NCI-H1417 treated with DMSO at 0.1 percent for 48 hours (cell line): Measurements from ENCODE around the gene CTRL.
A peak's percentile ranks its signal among the peaks of the same experiment; 100 is the strongest.
"Not testable (repeated sequence)": the region's sequence is repeated elsewhere in the genome, so short reads cannot be mapped to it uniquely, and the experiment has no call there.

ENCODE experiments used
- DNase-seq: peaks from one replicate; lab custom pipeline; 2025; lab: John Stamatoyannopoulos, UW

Gene CTRL

GRCh38 chr16:67924140-67924906, 7.3 kb downstream of the CTRL start:
- DNase-seq, result no peak

GRCh38 chr16:67923414-67924116, 8.1 kb downstream of the CTRL start:
- no peak for DNase-seq

- DNase-seq, result no peak
Observed at GRCh38 chr16:67922740-67923139, 8.9 kb downstream of the CTRL start.

- no peak for DNase-seq
Observed at GRCh38 chr16:67922221-67922620, 9.4 kb downstream of the CTRL start.

- no peak for DNase-seq
Observed at GRCh38 chr16:67919622-67920221, 11.9 kb downstream of the CTRL start.

GRCh38 chr16:67917852-67918236, 13.8 kb downstream of the CTRL start:
- no peak for DNase-seq

GRCh38 chr16:67917140-67917851, 14.4 kb downstream of the CTRL start:
- DNase-seq, result no peak

- no peak for DNase-seq
Observed at GRCh38 chr16:67915831-67916723, 15.6 kb downstream of the CTRL start.

- not testable (repeated sequence) for DNase-seq
Observed at GRCh38 chr16:67915496-67915769, 16.2 kb downstream of the CTRL start.

GRCh38 chr16:67914758-67915495, 16.7 kb downstream of the CTRL start:
- DNase-seq, result no peak

GRCh38 chr16:67910158-67910557, 21.5 kb downstream of the CTRL start:
- DNase-seq, result no peak

- no peak for DNase-seq
Observed at GRCh38 chr16:67909056-67909742, 22.5 kb downstream of the CTRL start.

- no peak for DNase-seq
Observed at GRCh38 chr16:67907397-67908180, 24.1 kb downstream of the CTRL start.

- no peak for DNase-seq
Observed at GRCh38 chr16:67902831-67903230, 28.8 kb downstream of the CTRL start.

GRCh38 chr16:67901734-67902133, 29.9 kb downstream of the CTRL start:
- no peak for DNase-seq

GRCh38 chr16:67897231-67897630, 34.4 kb downstream of the CTRL start:
- DNase-seq, result no peak

GRCh38 chr16:67893743-67894399, 37.8 kb downstream of the CTRL start:
- no peak for DNase-seq

GRCh38 chr16:67892899-67893742, 38.5 kb downstream of the CTRL start, which contains the start of gene PSKH1:
Gene PSKH1, plus strand, starts transcription at chr16:67893254. Its CDS starts 15,496 bp downstream, at chr16:67908750.
- DNase-seq, result peak; percentile 80
